GM19240 (cell line): ENCODE results near the gene SLC13A4.
"Not testable (repeated sequence)": the region's sequence is repeated elsewhere in the genome, so short reads cannot be mapped to it uniquely, and the experiment has no call there.

Experiments
- DNase-seq: peaks from one replicate; pipeline ENCODE4 v3.0.0; 2011; ENCODE audit warnings: low spot score; ENCODE audit not compliant: insufficient read length

SLC13A4 gene

GRCh38 chr7:135728136-135728669 lies at the start of gene SLC13A4:
Gene SLC13A4, minus strand, starts transcription at chr7:135728186. Its CDS starts 690 bp downstream, at chr7:135727496.
- no peak for DNase-seq

DNA sequence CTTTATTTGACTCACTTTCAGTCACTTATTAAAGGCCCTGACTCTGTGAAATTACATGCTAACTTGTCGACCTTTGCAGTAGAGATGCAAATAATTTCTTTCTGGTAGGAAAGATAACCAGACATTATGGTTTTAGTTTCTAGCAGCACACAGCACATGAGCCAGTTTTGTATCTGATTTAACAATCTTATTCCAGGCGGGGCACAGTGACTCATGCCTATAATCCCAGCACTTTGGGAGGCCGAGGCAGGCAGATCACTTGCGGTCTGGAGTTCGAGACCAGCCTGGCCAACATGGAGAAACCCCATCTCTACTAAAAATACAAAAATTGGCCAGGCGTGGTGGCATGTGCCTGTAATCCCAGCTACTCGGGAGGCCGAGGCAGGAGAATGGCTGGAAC lies 47.9 kb upstream of the SLC13A4 start:
- DNase-seq, result not testable (repeated sequence)

DNA sequence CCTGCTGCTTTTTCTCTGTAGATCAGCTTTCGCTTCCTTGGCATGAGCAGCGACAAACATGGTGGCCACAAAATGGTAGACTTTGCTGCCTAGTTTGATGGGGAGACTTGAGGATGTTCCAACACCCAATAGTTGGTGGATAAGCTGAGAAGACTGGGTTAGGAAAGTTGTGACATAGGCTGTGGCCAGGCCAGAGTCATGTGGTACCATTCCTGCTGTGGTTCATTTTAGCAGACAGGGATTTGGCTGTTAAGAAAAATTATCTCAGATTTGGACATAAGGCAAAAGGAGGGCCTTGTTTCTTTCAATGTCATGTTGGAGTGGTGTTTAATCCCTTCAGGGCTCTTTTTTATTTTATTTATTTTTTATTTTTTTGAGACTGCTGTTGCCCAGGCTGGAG lies 47.2 kb upstream of the SLC13A4 start:
- DNase-seq, result no peak

GRCh38 chr7:135774284-135774683 lies 46.3 kb upstream of the SLC13A4 start:
- DNase-seq, result no peak

GRCh38 chr7:135773464-135773863 lies 45.5 kb upstream of the SLC13A4 start:
- no peak for DNase-seq

- no peak for DNase-seq
These were observed 44.7 kb upstream of the SLC13A4 start for GRCh38 chr7:135772639-135773222.

- no peak for DNase-seq
These were observed 44.1 kb upstream of the SLC13A4 start for GRCh38 chr7:135771961-135772638.

GRCh38 chr7:135771051-135771450 lies 43.1 kb upstream of the SLC13A4 start:
- no peak for DNase-seq

- DNase-seq, result no peak
These were observed 42.2 kb upstream of the SLC13A4 start for GRCh38 chr7:135770139-135770710.

DNA sequence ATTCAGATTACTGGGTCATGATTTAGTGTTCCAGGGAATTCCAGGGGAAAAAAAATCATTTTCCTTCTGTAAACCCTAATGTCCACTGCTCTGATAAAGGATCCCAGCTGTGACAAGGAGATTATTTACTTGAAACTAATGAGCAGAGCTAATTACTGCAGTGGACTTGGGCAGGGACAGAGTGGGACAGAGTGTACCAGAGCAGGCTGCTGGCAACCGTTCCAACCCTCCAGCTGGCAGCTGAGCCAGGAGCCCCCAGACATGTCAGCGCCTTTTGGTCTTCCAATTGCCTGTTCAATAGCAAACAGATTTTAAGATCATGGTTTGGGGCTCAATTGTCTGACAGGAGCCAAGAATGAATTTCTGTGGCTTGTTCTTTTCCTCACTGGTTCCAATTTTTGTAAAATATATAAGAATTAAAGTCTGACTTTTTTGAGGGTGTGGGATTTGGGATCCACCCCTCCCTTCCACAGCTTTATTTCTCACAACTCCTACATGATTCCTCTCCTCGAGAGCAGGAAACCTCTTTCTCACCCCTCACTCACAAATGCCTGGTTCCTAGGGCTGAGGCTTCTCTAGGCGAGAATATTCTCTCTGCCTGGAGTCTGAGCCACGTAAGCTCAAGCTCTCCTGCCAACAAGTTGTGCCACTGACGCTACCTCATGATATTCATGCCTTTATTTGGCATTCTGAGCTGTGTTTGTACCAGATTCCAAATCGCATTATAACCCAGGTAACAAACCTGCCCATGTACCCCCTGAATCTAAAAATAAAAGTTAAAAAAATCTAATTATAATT lies 41.2 kb upstream of the SLC13A4 start:
- no peak for DNase-seq

GRCh38 chr7:135768467-135768866 lies 40.5 kb upstream of the SLC13A4 start:
- DNase-seq, result no peak

DNA sequence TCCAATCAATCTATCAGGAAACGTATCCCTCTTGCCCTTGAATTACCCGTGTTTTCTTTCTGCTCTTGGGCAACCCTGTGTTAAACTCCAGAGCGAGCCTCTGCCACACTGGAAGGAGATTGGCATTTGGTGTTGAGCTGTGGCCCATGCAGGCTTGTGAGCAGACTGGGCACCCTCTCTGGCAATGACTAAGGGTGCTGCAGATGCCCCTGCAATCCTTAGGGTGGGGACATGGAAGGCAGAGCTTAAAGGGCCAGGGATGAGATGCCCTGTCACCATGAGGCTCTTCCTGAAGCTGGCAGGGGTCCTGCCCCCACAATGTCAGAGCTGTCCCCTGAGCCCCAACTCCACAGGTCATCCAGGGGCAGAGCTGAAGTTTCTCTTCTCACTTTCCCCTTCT lies 40.1 kb upstream of the SLC13A4 start:
- DNase-seq, result no peak

- no peak for DNase-seq
These were observed 35.3 kb upstream of the SLC13A4 start for GRCh38 chr7:135763261-135763660.

DNA sequence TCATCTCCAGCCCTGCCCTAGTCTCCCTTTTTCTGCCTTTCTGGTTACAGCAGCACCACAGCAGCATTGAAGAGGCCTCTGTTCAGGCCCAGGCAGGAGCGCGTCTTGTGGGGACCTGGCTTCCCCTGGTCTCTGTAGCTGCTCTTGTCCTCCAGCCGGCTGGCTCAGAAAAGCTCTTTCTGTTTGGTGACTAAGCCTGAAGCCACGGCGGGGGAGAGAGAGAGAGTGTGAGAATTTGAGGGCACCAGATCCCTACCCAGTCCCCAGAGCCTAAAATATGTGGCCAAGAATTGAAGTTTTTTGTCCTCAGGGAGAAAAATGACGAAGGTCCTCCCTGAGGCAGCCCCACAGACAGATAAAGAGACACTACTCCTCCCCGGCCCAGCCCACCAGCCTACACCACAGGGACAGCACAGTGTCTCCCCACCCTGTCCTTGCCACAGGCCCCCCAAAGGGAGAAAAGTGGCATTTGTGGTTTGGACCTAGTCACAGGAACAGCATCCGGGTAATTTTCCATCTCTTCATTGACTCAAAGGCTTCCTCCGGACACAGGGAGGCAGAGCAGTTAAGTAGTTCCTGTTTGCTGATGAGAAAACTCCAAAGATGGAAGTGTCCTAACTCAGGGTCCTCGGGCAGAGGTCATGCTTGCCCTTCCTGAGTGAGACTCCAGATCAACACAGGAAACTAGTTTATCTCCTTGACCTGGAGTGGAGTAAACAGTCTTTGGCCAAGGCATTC lies 33.9 kb upstream of the SLC13A4 start:
- no peak for DNase-seq

GRCh38 chr7:135759532-135759931 lies 31.5 kb upstream of the SLC13A4 start:
- no peak for DNase-seq

DNA sequence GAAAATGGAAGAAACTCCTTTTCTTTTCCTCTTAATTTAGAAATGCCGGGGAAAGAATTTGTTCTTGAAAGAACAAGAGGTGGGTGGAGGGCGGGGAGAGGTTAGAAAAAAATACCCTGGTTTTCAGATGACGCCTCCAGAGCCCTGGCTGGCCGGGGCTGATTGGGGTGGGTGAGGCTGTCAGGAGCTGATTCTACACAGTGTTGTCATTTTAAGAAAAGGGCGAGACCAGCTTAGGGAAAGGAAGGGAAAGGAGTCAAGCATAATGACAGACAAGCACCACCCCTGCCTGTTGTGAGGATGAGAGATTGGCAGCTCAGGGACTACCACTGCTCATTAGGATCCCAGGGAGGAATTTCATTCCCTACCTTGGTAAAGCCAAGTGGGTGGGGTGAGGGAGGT lies 30.5 kb upstream of the SLC13A4 start:
- no peak for DNase-seq

- DNase-seq, result no peak
These were observed 29.9 kb upstream of the SLC13A4 start for GRCh38 chr7:135757719-135758411.

DNA sequence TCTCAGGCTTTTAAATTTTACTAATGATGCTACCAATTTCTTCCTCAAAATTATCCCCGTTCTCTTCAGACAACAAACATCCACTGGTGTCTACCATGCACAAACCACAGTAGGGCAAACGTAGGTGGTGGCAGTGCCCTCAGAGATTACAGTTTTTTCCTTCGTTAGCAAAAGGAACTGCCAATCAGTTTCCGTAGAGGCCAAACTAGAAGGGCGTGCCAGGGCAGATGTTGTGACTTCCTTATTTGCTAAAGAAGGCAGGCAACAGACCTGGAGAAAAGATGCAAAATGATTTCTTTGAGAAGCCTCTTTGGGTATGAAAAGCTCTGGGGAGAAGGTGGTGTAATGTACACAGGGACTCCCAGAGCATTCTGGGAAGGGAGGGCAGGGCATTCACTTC lies 28.2 kb upstream of the SLC13A4 start:
- DNase-seq, result no peak

DNA sequence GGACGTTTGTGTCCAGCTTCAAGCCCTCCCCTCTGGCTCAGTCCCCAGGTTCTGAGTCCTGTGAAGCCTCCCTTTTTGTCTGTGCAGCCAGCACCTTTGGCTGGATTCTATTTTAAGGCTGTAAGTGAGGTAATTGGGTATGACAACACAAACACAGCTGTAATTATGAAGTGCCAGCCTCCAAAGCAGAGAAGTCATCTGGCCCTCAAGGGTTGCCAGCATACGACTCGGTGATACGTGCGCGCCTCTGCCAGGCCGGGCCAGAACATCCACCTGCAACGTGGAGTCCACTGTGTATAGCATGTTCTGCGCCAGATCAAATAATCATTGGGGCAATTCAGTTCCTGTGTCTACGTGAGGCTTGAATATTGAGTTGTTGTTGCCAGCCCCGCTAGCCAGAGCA lies 27.4 kb upstream of the SLC13A4 start:
- no peak for DNase-seq

- DNase-seq, result no peak
These were observed 25.8 kb upstream of the SLC13A4 start for GRCh38 chr7:135753616-135754413.
